HepG2 (cell line): Measurements from ENCODE around the gene KCNH6. TPM values are rescaled to one million over a fixed set of nuclear protein-coding genes. Genes with fewer than 3 reads are reported as not detected.

Experiments used
- ELF1 ChIP-seq: sonication (generic); formaldehyde crosslinking; IDR thresholded peaks from 2 replicates; pipeline ENCODE4 v1.4.0; 2020; ENCODE audit warnings: missing genetic modification reagents
- GABPB1 ChIP-seq: IDR thresholded peaks from 2 replicates; pipeline ENCODE4 v1.6.1; 2016; ENCODE audit warnings: mild to moderate bottlenecking, missing genetic modification reagents, moderate library complexity, missing compliant biosample characterization
- HBP1 ChIP-seq: IDR thresholded peaks from 2 replicates; pipeline ENCODE4 v1.6.1; 2016; ENCODE audit warnings: low read depth, control low read depth
- SALL1 ChIP-seq: sonication (generic); formaldehyde crosslinking; IDR thresholded peaks from 2 replicates; pipeline ENCODE4 v1.8.0; 2022; ENCODE audit warnings: mild to moderate bottlenecking, missing genetic modification reagents
- STAG1 ChIP-seq: sonication (generic); formaldehyde crosslinking; IDR thresholded peaks from 2 replicates; pipeline ENCODE4 v1.4.0; 2020; ENCODE audit warnings: missing genetic modification reagents
- ZIK1 ChIP-seq: sonication (generic); formaldehyde crosslinking; IDR thresholded peaks from 2 replicates; pipeline ENCODE4 v1.5.0; 2020; ENCODE audit warnings: mild to moderate bottlenecking, low read depth, missing genetic modification reagents, borderline replicate concordance
- ZNF225 ChIP-seq: sonication (generic); formaldehyde crosslinking; IDR thresholded peaks from 2 replicates; pipeline ENCODE4 v1.4.0; 2020; ENCODE audit warnings: mild to moderate bottlenecking, missing genetic modification reagents
- ZNF274 ChIP-seq: sonication (generic); formaldehyde crosslinking; IDR thresholded peaks from 2 replicates; pipeline ENCODE4 v1.5.1; 2020; ENCODE audit warnings: mild to moderate bottlenecking, missing genetic modification reagents
- ZNF501 ChIP-seq: sonication (generic); formaldehyde crosslinking; IDR thresholded peaks from 2 replicates; pipeline ENCODE4 v1.5.1; 2020; ENCODE audit warnings: mild to moderate bottlenecking, moderate library complexity, missing genetic modification reagents
- ZNF687 ChIP-seq: sonication (generic); formaldehyde crosslinking; IDR thresholded peaks from 2 replicates; pipeline ENCODE4 v1.5.1; 2020; ENCODE audit warnings: mild to moderate bottlenecking, missing genetic modification reagents, moderate library complexity
- polyA plus RNA-seq, 8 experiments: library from polyadenylated mRNA; depleted of rRNA in 3 of 8; stranded (reverse) in 7 of 8; unstranded in 1 of 8; fragments of >200 nt; fragmentation: Illumina TruSeq in 4 of 8; extraction: Trizol in 4 of 8; gene quantifications; 2 replicates each; pipeline versions ENCODE4 v1.2.1 to v1.2.3, GENCODE V29; 2011 to 2016; ENCODE audit warnings: low read depth in 4 of 8, missing spikeins in 1 of 8, mixed read lengths in 1 of 8; ENCODE audit not compliant: insufficient read depth in 1 of 8
- total RNA-seq, 5 experiments: library from RNA; depleted of rRNA; stranded (reverse); fragments of >200 nt; fragmentation: Illumina TruSeq; extraction: Trizol; gene quantifications; 2 replicates each; pipeline ENCODE4 v1.2.3, GENCODE V29; 2016; ENCODE audit warnings: low read depth in 1 of 5
- TF ChIP-seq, protein P1 (sequence below): sonication (generic); formaldehyde crosslinking; IDR thresholded peaks from 2 replicates; pipeline ENCODE4 v1.4.0; 2020; ENCODE audit warnings: missing genetic modification reagents
- TF ChIP-seq, protein P2 (sequence below): sonication (generic); formaldehyde crosslinking; IDR thresholded peaks from 2 replicates; pipeline ENCODE4 v1.4.0; 2020; ENCODE audit warnings: mild to moderate bottlenecking, missing genetic modification reagents

Gene KCNH6
- total and polyA plus RNA-seq, 2 of the 13 experiments (the other 11 are each of a cell fraction or from before 2014, with no cell fraction given): 0.05 to 0.18 TPM

DNA sequence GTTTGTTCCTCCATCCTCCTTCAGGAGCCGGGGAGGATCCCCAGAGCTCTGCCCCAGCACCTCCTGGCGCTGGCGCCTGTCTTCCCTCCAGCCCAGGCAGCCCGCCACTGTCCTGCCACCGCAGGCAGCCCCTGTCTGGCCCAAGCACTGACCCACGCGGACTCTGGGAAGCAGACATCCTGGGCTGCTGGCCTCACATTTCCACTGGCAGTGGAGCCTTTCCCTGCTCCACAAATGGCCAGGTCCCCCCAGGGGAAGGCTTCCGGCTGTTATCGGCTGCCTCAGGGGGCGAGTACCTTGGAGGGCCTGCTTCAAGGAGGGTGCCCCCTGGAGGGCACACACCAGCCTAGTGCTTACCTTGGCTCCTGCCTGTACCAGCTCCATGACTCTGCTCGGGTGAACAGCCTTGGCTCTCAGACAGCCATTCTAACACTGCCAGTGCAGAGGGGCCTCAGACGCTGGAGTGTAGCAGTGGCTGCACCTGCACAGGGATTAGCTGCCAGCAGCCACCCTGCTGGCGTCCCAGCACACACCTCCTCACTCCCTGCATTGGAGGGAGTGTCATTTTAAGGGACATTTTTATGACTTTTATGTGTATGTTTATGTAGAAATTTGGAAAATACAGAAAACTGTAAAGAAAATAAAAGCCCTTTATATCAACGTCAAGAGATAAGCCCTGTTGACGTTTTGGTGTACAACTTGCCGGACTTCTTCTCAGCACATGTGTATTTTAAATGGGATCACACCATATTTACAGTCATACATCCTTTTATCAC, 25.3 kb upstream of the KCNH6 start (continued):
- TF ChIP-seq SALL1: peak; percentile 41; the same call in 1 of the 2 replicates
- peak; percentile 64 for TF ChIP-seq ZNF687 (CRISPR knock-in tag)
- TF ChIP-seq, protein P1, sequence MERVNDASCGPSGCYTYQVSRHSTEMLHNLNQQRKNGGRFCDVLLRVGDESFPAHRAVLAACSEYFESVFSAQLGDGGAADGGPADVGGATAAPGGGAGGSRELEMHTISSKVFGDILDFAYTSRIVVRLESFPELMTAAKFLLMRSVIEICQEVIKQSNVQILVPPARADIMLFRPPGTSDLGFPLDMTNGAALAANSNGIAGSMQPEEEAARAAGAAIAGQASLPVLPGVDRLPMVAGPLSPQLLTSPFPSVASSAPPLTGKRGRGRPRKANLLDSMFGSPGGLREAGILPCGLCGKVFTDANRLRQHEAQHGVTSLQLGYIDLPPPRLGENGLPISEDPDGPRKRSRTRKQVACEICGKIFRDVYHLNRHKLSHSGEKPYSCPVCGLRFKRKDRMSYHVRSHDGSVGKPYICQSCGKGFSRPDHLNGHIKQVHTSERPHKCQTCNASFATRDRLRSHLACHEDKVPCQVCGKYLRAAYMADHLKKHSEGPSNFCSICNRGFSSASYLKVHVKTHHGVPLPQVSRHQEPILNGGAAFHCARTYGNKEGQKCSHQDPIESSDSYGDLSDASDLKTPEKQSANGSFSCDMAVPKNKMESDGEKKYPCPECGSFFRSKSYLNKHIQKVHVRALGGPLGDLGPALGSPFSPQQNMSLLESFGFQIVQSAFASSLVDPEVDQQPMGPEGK (CRISPR knock-in tag): peak; percentile 23; the same call in 1 of the 2 replicates
- 0 out of 2 replicates have a peak, but pooled peaks have one; percentile 22 for TF ChIP-seq ELF1 (CRISPR knock-in tag)
- peak; percentile 47 for TF ChIP-seq GABPB1 (CRISPR knock-in tag)
- TF ChIP-seq, protein P2, sequence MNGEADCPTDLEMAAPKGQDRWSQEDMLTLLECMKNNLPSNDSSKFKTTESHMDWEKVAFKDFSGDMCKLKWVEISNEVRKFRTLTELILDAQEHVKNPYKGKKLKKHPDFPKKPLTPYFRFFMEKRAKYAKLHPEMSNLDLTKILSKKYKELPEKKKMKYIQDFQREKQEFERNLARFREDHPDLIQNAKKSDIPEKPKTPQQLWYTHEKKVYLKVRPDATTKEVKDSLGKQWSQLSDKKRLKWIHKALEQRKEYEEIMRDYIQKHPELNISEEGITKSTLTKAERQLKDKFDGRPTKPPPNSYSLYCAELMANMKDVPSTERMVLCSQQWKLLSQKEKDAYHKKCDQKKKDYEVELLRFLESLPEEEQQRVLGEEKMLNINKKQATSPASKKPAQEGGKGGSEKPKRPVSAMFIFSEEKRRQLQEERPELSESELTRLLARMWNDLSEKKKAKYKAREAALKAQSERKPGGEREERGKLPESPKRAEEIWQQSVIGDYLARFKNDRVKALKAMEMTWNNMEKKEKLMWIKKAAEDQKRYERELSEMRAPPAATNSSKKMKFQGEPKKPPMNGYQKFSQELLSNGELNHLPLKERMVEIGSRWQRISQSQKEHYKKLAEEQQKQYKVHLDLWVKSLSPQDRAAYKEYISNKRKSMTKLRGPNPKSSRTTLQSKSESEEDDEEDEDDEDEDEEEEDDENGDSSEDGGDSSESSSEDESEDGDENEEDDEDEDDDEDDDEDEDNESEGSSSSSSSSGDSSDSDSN (CRISPR knock-in tag): peak; percentile 27; the same call in 1 of the 2 replicates
- TF ChIP-seq ZIK1 (CRISPR knock-in tag): 0 out of 2 replicates have a peak, but pooled peaks have one; percentile 7
- TF ChIP-seq HBP1: 0 out of 2 replicates have a peak, but pooled peaks have one; percentile 22
- TF ChIP-seq ZNF274 (CRISPR knock-in tag): peak; percentile 74; the same call in 1 of the 2 replicates
- TF ChIP-seq ZNF501: peak; percentile 33; the same call in 1 of the 2 replicates
- TF ChIP-seq ZNF225 (CRISPR knock-in tag): no peak
- TF ChIP-seq STAG1: peak; percentile 40
